HepG2 (cell line): ENCODE data around the gene HIPK2. TPM values are rescaled to one million over a fixed set of nuclear protein-coding genes. Genes with fewer than 3 reads are reported as not detected.

Source experiments
- ATAC-seq: fragments of 200-7000 bp; cut with Tn5 transposase; 3 replicates; pipeline ENCODE4 v1.9.1; 2020; ENCODE audit warnings: mild to moderate bottlenecking, moderate library complexity
- BruUV-seq: library from RNA; stranded (reverse); fragments of 400-500 nt; replicated peaks from 2 replicates; lab custom pipeline; 2021; lab: Mats Ljungman, UMichigan
- CTCF ChIA-PET: fragments of 300-600 bp; formaldehyde crosslinking; extraction: SDS; loops from one replicate; lab custom pipeline; 2021; ENCODE audit warnings: low total read pairs, inconsistent platforms, low intra/inter-chr PET ratio; lab: Yijun Ruan, JAX
- POLR2A ChIA-PET: fragments of 350-600 bp; sonication (Branson Sonifier 250); formaldehyde crosslinking; loops from one replicate; lab custom pipeline; 2020; ENCODE audit warnings: antibody characterized with exemption, inconsistent platforms; lab: Yijun Ruan, JAX
- DNase-seq: peaks from one replicate; pipeline ENCODE4 v3.0.0-alpha.2; 2015; ENCODE audit warnings: low spot score
- FAIRE-seq: peaks from 3 replicates; lab custom pipeline; 2011; peaks lifted over from hg19 to GRCh38; lab: Jason Lieb, UNC
- H2AFZ ChIP-seq: one replicate; pipeline ENCODE4 v1.6.1; 2011; ENCODE audit warnings: low read length, inconsistent platforms
- H3K27ac ChIP-seq: fragments of 300-600 bp; 3 replicates; pipeline ENCODE4 v1.8.0; 2011; ENCODE audit warnings: mixed run types, mild to moderate bottlenecking, mixed read lengths, low read length, inconsistent platforms; ENCODE audit not compliant: insufficient read depth; ENCODE audit errors: extremely low read length
- H3K27me3 ChIP-seq, 2 experiments: fragments of 200-600 bp in 1 of 2; 2 replicates in 1 of 2; 3 replicates in 1 of 2; pipeline versions ENCODE4 v1.6.0 to v1.8.0; 2011; ENCODE audit warnings: low read length in 2 of 2, mild to moderate bottlenecking in 2 of 2, moderate library complexity in 2 of 2, inconsistent platforms in 1 of 2; ENCODE audit not compliant: insufficient read depth in 2 of 2, control insufficient read depth in 1 of 2
- H3K36me3 ChIP-seq, 2 experiments: fragments of 200-600 bp in 1 of 2; replicated peaks in 1 of 2; 2 replicates in 1 of 2; 3 replicates in 1 of 2; pipeline versions ENCODE4 v1.5.1 to v1.8.0; 2011; ENCODE audit warnings: low read length in 2 of 2, inconsistent platforms in 1 of 2; ENCODE audit not compliant: insufficient read depth in 2 of 2, control insufficient read depth in 1 of 2
- H3K4me1 ChIP-seq: 2 replicates; pipeline ENCODE4 v1.5.1; 2012; ENCODE audit warnings: low read length, inconsistent platforms; ENCODE audit not compliant: insufficient read depth
- H3K4me2 ChIP-seq: 2 replicates; pipeline ENCODE4 v1.6.0; 2011; ENCODE audit warnings: low read depth, low read length, inconsistent platforms
- H3K4me3 ChIP-seq, 3 experiments: fragments of 200-600 bp in 1 of 3; sonication (generic), shearing (Covaris generic) in 1 of 3; replicated peaks in 1 of 3; 2 replicates each; pipeline ENCODE4 v1.5.1; 2011 to 2016; ENCODE audit warnings: low read length in 3 of 3, inconsistent platforms in 2 of 3, low read depth in 2 of 3, mild to moderate bottlenecking in 2 of 3, control low read depth in 1 of 3, mixed read lengths in 1 of 3; ENCODE audit not compliant: insufficient read depth in 1 of 3
- H3K79me2 ChIP-seq: one replicate; pipeline ENCODE4 v1.6.1; 2011; ENCODE audit warnings: low read length, inconsistent platforms; ENCODE audit not compliant: insufficient read depth
- H3K9ac ChIP-seq: 2 replicates; pipeline ENCODE4 v1.6.0; 2011; ENCODE audit warnings: mild to moderate bottlenecking, low read depth, low read length, inconsistent platforms; ENCODE audit not compliant: insufficient read depth
- H3K9me3 ChIP-seq: 2 replicates; pipeline ENCODE4 v1.5.1; 2012; ENCODE audit warnings: mild to moderate bottlenecking, low read length
- H4K20me1 ChIP-seq: 2 replicates; pipeline ENCODE4 v1.6.0; 2011; ENCODE audit warnings: inconsistent platforms, mild to moderate bottlenecking, low read length, moderate library complexity; ENCODE audit not compliant: insufficient read depth
- HMG20B ChIP-seq: conservative IDR thresholded peaks from 2 replicates; pipeline ENCODE4 v1.6.1; 2016; ENCODE audit warnings: missing genetic modification reagents, missing compliant biosample characterization
- KDM6A ChIP-seq: IDR thresholded peaks from 2 replicates; pipeline ENCODE4 v1.6.1; 2016; ENCODE audit warnings: low read depth
- NFYC ChIP-seq: IDR thresholded peaks from 2 replicates; pipeline ENCODE4 v1.6.1; 2016; ENCODE audit warnings: missing genetic modification reagents, missing compliant biosample characterization
- PBX3 ChIP-seq: sonication (generic); formaldehyde crosslinking; IDR thresholded peaks from 2 replicates; pipeline ENCODE4 v1.8.1; 2023; ENCODE audit warnings: missing genetic modification reagents, inconsistent platforms, borderline replicate concordance
- ZBTB10 ChIP-seq: sonication (generic); formaldehyde crosslinking; IDR thresholded peaks from 2 replicates; pipeline ENCODE4 v1.4.0; 2020; ENCODE audit warnings: missing genetic modification reagents, borderline replicate concordance
- ZNF431 ChIP-seq: sonication (generic); formaldehyde crosslinking; IDR thresholded peaks from 2 replicates; pipeline ENCODE4 v1.9.0; 2022; ENCODE audit warnings: missing genetic modification reagents, low read depth, mild to moderate bottlenecking, borderline replicate concordance
- WGBS: methylation state at CpG from one replicate; pipeline ENCODE4 v1.1.6; 2017; ENCODE audit warnings: low lambda C conversion rate; 5-methylcytosine and 5-hydroxymethylcytosine counted together
- in situ Hi-C: cut with HindIII; loops from 2 replicates; pipeline ENCODE4 v1.10.0; 2017; ENCODE audit warnings: low pct_unique_long_range_greater_than_20kb; ENCODE audit not compliant: extremely low pct_ligation_motif_present
- intact Hi-C: fragments of 100-400 bp; cut with micrococcal nuclease; formaldehyde crosslinking; loops from one replicate; pipeline ENCODE4 v1.10.0; 2022; ENCODE audit not compliant: unreplicated experiment
- polyA plus RNA-seq, 8 experiments: library from polyadenylated mRNA; depleted of rRNA in 3 of 8; stranded (reverse) in 7 of 8; unstranded in 1 of 8; fragments of >200 nt; fragmentation: Illumina TruSeq in 4 of 8; extraction: Trizol in 4 of 8; gene quantifications; 2 replicates each; pipeline versions ENCODE4 v1.2.1 to v1.2.3, GENCODE V29; 2011 to 2016; ENCODE audit warnings: low read depth in 4 of 8, missing spikeins in 1 of 8, mixed read lengths in 1 of 8; ENCODE audit not compliant: insufficient read depth in 1 of 8
- total RNA-seq, 5 experiments: library from RNA; depleted of rRNA; stranded (reverse); fragments of >200 nt; fragmentation: Illumina TruSeq; extraction: Trizol; gene quantifications; 2 replicates each; pipeline ENCODE4 v1.2.3, GENCODE V29; 2016; ENCODE audit warnings: low read depth in 1 of 5

HIPK2 gene
- total and polyA plus RNA-seq, 2 of the 13 experiments (the other 11 are each of a cell fraction or from before 2014, with no cell fraction given) = 14.4 to 20.2 TPM

- CTCF ChIA-PET = no interaction called here
- Histone ChIP-seq H3K4me2 (no peak overlapping the region), H3K36me3 (peaks cover 17 to 77% of the 10 kb centered on the region in 2 experiments), H3K79me2 (peaks cover 14% of the 10 kb centered on the region), H3K27me3 (no peaks in the 10 kb centered on the region), H4K20me1 (peaks cover 4% of the 10 kb centered on the region), H3K9ac (no peak overlapping the region), H3K4me3 (no peak overlapping the region), H3K27ac (no peak overlapping the region), H3K9me3 (no peaks in the 10 kb centered on the region), H2AFZ (no peak overlapping the region), H3K4me1 (no peaks in the 10 kb centered on the region)
- TF ChIP-seq NFYC (CRISPR knock-in tag) = no peak
- TF ChIP-seq HMG20B (CRISPR knock-in tag) = no peak
- TF ChIP-seq KDM6A (CRISPR knock-in tag) = no peak
- TF ChIP-seq PBX3 = no peak
- no peak for TF ChIP-seq ZNF431
- in situ Hi-C loops (no loop called here), intact Hi-C loops (no loop called here)
- POLR2A ChIA-PET = no interaction called here
- DNase-seq (no peak), ATAC-seq (no peak), FAIRE-seq (no peak)
- BruUV-seq = no TSS peak
- 96% methylated on average over 9 of the region's 9 CpGs for WGBS
Measured at GRCh38 chr7:139698278-139698677, 79.5 kb downstream of the HIPK2 start.

- Histone ChIP-seq H3K9me3 (no peaks in the 10 kb centered on the region), H3K9ac (no peak overlapping the region), H3K79me2 (peaks cover 18% of the 10 kb centered on the region), H3K36me3 (peaks cover 21 to 80% of the 10 kb centered on the region in 2 experiments), H3K4me3 (no peak overlapping the region), H3K4me2 (no peak overlapping the region), H2AFZ (no peak overlapping the region), H3K4me1 (peaks cover 6% of the 10 kb centered on the region), H3K27me3 (no peaks in the 10 kb centered on the region), H3K27ac (no peak overlapping the region), H4K20me1 (peaks cover 4% of the 10 kb centered on the region)
- in situ Hi-C loops (no loop called here), intact Hi-C loops (no loop called here)
- ATAC-seq = no peak
- no peak for TF ChIP-seq ZBTB10 (CRISPR knock-in tag)
- 100% methylated on average over 10 of the region's 10 CpGs for WGBS
- BruUV-seq = no TSS peak
- ChIA-PET POLR2A (no interaction called here), CTCF (no interaction called here)
- no peak for FAIRE-seq
- no peak for DNase-seq
Measured at GRCh38 chr7:139697056-139697455, 80.7 kb downstream of the HIPK2 start.
